AG09319 (cell line): ENCODE results near the gene SLC32A1.

Source experiments
- DNase-seq: peaks from one replicate; pipeline ENCODE4 v3.0.0-alpha.2; 2010; ENCODE audit warnings: low read depth; ENCODE audit errors: extremely low read depth
- TF ChIP-seq, protein P1 (sequence below): IDR thresholded peaks from 2 replicates; pipeline ENCODE4 v1.5.1; 2011; ENCODE audit warnings: low read depth, mild to moderate bottlenecking, inconsistent platforms, low read length, moderate library complexity

Gene SLC32A1

DNA sequence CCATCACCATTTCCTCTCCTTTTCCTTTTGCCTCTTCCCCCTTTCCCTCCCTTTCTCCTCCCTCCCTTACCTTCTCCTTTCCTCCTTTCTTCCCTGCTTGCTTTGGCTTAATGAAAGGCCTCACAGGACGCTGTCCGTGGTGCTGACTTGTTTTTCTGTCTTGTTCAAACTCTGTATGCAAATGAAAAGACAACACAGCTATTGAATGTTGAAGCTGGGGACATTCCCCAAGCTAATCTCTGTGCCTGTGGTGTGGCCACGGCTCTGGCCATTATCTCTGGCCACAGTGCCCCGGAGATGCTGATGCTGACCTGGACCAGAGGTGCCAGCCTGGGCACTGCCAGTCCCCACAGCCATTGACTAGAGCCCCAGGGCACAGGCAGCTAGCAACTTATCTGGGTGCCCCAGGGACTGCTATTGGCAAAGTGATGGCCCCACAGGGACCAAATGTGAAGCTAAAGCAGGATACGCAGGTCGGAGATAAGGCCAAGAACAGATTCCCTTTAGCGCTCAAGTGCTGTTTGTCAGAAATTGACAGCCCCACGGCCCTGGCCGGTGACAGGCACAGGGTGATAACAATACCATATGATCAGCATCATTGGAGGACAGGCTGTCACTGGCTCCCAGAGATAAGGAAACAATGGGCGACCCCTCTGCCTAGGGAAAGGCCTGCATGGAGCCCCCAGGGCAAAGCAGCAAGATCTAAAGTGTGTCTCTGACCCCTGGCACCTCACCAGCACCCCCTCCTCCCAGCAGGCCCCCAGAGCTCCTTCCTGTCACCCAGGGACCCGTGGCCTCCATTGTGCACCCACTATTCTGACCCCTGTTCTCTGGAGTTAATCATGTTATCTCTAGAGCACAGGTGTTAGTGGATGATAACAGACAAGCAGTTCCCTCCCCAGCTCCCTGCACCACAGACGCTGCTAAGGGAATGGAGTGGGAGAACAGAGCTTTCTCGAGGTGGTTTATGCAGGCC is 31.6 kb upstream of the SLC32A1 start:
- peak; percentile 11 for DNase-seq
- TF ChIP-seq, protein P1, sequence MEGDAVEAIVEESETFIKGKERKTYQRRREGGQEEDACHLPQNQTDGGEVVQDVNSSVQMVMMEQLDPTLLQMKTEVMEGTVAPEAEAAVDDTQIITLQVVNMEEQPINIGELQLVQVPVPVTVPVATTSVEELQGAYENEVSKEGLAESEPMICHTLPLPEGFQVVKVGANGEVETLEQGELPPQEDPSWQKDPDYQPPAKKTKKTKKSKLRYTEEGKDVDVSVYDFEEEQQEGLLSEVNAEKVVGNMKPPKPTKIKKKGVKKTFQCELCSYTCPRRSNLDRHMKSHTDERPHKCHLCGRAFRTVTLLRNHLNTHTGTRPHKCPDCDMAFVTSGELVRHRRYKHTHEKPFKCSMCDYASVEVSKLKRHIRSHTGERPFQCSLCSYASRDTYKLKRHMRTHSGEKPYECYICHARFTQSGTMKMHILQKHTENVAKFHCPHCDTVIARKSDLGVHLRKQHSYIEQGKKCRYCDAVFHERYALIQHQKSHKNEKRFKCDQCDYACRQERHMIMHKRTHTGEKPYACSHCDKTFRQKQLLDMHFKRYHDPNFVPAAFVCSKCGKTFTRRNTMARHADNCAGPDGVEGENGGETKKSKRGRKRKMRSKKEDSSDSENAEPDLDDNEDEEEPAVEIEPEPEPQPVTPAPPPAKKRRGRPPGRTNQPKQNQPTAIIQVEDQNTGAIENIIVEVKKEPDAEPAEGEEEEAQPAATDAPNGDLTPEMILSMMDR, result no peak

DNA sequence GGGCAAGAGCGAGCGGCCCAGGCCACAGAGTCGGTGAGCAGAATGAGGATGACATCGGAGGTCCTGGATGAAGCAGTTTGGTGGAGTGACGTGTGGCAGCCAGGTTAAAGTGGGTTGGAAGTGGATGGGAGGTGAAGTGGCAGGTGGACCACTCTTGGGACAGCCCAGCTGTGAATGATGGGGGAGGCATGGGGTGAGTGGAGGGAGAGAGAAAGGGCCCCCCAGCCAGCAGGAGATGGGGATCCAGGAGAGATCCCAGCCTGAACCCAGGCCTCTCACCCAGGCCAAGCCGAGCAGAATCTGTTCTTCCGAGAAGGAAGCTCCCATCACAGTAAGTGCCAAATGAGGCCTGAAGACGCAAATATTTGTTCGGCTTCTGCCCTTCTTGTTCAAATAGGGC is 27.0 kb upstream of the SLC32A1 start:
- TF ChIP-seq, protein P1, result no peak
- no peak for DNase-seq

DNA sequence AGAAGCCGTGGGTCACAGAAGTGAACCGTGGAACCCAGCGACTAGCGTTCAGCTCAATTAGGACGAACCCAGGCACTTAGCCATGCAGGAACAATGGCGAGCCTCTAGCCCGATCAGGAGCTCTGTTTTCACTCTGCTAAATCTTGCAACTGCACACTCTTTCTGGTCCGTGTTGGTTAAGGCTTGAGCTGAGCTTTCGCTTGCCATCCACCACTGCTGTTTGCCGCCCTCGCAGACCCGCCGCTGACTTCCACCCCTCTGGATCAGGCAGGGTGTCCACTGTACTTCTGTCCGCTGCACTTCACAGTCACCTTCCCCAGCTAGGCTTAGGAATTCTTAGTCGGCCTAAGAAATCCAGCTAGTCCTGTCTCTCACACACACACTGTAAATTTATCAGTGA is 25.7 kb upstream of the SLC32A1 start:
- TF ChIP-seq, protein P1, result no peak
- no peak for DNase-seq

DNA sequence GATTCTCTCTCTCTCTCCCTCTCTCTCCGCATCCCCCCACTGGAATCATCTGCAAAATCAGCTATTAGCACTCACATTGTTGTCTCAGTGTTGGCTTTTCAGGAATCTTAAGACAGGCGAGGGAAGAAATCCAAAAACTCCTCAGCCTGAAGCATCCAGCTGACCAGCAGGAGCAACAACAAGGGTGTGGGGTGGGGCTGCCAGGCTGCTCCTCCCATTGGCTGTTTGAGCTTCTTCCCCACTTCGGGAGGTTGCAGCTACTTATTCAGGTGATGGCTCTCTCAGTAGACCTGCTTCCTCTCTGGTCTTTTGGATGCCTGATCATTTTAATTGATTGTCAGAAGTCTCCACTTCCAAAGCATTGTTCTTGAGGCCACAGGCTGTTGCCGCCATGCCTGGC is 24.1 kb upstream of the SLC32A1 start:
- TF ChIP-seq, protein P1, result no peak
- no peak for DNase-seq

DNA sequence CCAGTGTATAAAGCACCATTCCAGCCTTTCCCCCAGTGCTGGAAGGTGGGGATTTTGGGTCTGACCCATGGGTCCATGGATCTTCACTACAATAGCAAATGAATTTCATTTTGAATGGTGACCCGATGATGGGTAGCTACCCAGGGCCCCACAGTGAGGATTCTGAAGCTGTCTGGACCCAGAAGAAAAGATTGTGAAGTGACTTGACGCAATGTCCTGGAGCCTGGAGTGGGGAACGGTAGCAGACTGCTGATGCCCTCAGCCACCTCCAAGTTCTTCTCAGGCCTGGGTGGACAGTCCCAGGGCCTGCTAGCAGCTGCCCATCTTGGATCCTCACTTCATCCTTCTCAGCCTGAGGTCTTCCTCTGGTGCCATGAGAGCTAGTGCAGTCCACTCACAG is 23.4 kb upstream of the SLC32A1 start:
- TF ChIP-seq, protein P1, result no peak
- DNase-seq, result no peak

DNA sequence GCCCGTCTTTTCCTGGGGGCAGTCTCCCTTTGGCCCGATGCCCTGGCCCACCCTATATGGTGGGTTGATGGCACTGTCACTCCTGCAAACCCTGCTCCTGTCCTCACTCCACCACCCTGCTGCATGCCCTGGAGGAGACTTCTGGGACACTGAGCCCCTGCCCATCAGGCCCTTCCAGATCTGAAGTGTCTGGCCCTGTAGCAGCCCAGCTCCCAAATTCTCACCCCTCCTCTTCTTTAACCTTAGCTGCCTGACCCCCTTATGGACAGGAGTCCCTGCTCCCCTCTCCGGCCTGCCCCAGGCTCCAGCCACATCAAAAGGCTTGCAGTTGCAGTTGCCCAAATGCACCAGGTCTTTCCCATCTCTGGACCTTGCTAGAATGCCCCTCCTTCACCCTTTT is 20.8 kb upstream of the SLC32A1 start:
- no peak for DNase-seq

DNA sequence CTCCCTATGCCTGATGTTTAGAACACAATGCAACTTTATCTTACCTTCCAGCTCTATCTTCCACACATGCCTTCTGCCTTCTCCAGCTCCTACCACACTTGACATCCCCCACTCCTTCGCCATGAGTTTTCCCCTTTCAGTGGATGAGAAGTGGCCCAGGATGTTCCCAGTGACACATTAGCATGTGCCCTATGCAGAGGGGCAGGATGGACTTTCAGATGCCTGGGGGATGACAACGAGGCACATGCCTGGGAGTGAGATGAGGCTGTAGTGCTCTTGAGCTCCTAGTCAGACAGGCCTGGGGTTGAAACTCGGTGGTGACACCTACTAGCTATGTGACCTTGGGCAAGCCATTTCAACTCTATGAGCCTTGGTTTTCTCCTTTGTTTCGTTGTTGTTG is 20.1 kb upstream of the SLC32A1 start:
- TF ChIP-seq, protein P1, result no peak
- DNase-seq, result no peak

More for the DNA sequence above, 20.8 kb upstream of the SLC32A1 start:
- TF ChIP-seq, protein P1, result no peak
